HL-60/S4 (cell line): ENCODE results near the gene SIX4.

Source experiments
- in situ Hi-C: fragments of 300-500 bp; cut with MboI; formaldehyde crosslinking; loops from 2 replicates; pipeline ENCODE4 v1.14.3; 2022; ENCODE audit warnings: low sequenced_read_pairs

SIX4 gene

DNA sequence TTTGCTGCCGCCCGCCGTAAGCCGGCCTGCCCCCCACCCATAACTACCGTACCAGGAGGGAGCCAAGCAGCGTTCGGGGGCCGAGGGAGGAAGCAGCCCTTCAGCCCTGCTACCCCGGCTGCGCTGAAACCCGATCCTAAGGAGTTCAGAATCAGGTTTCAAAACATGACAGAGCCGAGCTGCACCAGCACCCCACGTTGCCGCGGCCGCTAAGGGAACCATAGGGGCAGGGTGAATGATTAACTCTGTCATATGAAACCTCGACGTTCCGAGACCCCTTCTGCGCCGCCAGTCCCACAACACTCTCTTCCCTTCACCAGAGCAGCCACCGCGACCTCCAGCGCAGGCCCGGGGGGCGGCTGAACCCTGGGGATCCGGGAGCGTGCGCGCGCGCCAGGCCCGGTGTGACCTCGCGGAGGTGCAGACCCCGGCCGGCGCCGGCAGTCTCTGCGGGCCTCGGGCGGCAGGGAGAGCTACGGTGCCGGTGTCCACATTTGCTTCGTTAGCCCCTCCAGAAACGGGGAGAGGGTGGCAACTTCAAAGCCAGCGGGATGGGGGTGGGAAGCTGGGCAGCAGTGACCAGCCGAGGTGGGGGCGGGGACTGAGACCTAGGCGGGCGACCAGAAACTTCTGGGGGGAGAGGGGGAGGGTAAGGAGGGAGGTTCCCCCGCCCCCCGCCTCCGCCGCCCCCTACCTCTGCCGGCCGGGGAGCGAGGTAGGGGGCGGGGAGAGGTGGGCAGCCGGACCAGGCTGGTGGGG lies 1.6 kb downstream of the SIX4 start:
- in situ Hi-C loops, result no loop called here

DNA sequence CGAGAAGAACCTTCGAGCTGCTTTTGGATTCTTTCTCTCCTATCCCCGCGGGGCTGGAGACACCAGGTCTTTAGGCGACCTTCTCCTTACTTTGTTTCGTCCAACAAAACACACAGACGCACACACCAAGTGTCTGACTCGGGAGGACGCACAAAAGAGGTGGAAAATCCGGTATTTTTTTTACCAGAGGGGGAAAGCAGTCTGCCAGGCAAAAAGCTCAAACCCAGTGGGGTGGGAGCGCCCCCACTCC lies 2.1 kb downstream of the SIX4 start:
- in situ Hi-C loops, result no loop called here

DNA sequence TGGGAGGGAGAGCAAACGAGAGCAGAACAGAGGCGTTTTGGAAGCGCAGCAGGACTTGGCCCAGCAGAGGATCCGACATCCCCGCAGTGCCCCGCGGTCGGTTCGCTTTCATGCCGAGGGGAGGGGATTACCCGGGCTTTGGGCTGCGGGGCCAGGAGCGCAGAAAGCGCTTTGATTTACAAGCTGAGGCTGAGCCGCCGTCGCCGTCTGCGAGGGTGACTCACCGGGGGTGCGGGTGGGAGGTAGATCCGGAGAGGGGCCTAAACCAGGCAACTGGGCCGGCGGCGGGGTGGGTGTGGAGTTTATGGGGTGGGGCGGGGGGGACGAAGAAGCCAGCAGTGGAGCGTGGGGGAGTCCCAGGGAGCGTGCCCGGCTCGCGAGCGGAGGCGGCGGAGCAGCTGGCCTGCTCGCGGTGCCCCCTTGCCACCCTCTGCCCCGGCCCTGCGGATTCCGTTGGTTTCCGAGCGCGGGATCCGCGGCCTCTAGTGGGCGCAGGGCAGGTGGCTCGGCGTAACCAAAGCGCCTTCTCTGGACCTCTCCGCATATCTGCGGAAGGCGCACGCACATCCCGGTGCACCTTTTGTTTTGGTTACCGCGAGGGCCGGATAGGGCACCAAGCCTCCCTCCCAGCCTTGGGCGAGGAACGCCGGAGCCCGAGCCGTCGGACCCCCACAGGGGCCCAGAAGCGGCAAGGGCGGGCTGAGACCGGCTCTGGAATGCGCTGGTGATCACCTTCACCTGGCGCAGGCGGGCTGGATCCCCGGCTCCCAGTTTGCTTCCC lies 2.6 kb downstream of the SIX4 start:
- in situ Hi-C loops, result no loop called here

DNA sequence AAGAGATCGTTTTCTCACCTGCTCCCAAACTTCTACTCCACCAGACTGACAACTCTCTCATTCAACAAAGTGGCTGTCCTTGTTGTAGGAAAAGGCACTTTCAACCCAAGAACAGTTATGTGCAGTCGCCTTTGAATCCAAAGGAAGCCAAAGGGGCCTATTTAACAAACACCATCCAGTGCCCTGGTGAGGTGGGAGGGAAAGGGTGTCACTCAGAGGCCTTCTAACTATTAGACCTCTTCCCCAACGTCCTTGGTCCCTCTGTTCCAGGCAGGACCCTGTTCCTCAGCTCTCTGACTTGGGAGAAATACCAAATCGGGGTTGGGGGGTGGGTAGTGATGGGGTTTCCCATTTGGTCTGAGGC lies 3.2 kb downstream of the SIX4 start:
- in situ Hi-C loops, result no loop called here

DNA sequence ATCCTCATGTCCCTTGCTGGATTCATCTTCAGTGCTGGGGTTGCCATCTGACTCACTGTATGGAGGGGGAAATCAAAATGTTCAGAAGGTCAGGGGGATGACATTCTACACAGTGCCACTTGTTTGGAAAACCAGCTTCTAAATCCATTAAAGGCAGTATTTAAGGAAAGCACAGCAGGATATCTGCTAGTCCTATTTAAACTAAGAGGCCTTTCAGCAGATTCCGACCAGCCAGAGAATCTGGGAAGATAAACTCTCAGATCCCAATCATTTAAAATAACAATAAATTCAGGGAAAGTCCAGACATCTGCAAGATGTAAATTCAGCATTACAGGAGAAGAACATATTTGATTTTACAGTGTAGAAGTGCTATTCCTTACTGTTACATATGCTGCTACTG lies 3.8 kb downstream of the SIX4 start:
- in situ Hi-C loops, result no loop called here

DNA sequence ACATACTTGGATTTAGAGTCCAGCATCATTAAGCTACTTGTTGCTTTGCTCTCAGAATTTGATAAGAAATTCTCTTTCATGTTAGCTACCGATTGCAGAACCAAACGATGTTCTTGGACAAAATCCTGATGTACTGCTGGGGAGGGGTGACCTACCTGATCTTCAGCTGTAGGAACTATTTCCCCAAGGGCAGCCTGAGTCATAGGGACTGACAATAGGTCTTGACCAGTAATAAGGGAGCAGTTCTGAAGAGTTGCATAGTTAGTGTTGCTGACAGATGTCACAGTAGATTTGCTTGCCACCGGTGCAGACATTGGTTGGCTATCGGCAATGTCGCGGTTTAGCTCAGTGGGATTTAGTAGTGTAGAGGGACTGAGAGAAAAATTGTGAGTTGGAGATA lies 10.6 kb downstream of the SIX4 start:
- in situ Hi-C loops, result no loop called here

DNA sequence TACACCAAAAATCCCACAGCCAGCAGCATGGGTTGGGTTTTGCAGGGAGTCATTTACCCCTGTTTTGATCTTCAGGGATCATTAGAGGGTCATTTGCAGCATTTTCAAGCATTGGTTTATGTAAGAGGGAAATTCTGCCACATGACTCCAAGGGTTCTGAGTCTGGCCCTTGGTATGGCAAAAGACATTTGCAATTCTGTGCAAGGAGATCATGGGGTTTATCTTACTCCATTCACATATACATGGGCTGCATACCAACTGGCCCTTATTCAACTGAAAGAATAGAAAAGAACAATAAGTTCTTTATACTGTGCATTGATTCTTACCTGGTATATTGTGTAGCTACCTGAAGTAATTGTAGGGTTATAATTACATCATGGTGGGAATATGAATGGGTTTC lies 13.7 kb downstream of the SIX4 start:
- in situ Hi-C loops, result no loop called here

DNA sequence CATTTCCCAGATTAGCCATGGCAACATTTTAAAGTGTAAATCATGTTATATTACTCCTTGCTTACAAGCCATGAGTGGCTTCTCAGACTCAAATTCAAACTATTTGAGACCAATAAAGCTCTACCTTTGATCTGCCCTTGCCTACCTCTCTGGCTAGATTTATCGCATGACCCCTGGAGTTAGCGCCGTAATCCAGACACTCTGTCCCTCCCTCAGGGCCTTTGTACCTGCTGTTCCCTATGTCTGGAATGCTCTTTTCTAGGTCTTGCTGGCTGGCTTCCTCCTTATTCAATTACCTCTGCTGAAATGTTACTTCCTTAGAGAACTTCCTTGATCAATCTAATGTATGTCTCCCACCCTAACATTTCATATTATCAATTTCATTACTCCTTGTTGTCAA lies 16.3 kb downstream of the SIX4 start:
- in situ Hi-C loops, result no loop called here

DNA sequence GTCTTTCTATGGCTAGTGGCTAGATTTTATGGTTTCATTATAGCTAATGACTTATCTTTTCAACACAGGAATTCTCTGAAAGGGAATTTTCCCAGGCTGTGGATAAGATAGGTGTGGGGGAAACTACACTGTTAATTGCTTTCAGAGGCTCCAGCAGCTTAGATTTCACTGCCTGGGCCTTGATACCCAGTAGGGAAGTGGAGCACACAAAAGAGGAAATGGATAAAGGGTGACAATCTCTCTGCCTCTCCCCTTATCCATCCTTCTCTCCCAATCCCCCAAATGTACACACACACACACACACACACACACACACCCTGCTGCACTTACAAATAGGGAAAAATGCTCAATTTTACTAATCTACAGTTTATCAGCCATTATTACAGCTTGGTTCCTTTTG lies 19.1 kb downstream of the SIX4 start:
- in situ Hi-C loops, result no loop called here

DNA sequence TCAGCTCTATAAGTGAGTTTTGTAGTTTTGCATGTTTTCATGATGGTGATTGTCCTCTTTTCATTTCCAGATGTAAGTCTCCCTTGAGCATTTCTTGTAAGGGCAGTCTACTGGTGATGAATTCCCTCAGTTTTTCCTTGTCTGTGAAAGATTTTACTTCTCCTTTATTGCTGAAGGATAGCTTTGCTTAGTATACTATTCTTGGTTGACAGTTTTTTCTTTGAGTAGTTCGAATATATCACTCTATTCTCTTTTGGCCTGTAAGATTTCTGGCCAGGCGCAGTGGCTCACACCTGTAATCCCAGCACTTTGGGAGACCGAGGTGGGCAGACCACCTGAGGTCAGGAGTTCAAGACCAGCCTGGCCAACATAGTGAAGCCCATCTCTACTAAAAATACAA lies 23.6 kb downstream of the SIX4 start:
- in situ Hi-C loops, result no loop called here

DNA sequence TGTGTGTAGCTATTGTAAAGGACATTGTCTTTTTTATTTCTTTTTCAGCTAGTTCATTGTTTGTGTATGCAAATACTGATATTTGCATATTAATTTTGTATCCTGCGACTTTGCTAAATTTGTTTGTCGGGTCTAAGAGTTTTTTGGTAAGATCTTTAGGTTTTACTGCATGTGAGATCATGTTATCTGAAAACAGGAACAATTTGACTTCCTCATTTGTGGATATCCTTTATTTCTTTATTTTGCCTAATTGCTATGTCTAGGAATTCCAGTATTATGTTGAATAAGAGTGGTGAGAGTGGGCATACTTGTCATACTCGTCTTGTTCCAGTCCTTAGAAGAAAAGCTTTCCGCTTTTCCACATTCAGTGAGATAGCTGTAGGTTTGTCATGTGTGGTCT lies 28.8 kb downstream of the SIX4 start:
- in situ Hi-C loops, result no loop called here

DNA sequence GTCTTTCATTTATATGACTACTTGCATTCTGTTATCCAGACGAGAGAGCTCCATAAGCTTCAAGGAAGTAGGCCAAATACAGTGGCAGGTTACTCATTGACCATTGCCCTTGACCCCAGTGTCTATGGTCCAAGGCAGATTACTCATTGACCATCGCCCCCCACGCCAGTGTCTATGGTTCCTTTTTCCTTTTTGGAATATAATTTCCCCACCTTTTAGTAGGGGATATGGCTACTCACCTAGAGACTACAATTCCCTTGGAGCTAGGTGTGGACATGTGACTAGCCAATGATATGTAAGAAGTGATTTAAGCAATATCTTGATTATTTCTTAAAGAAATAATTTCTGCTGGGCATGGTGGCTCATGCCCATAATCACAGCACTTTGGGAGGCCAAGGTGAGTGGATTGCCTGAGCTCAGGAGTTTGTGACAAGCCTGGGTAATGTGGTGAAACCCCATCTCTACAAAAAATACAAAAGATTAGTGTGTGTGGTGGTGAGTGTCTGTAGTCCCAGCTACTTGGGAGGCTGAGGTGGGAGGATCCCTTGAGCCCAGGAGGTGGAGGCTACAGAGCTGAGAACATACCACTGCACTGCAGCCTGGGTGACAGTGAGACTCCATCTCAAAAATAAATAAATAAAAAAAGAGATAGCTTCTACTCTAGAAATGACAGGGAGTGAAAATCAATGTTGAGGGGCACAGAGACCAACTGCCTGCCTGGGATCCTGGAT lies 32.6 kb downstream of the SIX4 start:
- in situ Hi-C loops, result no loop called here

DNA sequence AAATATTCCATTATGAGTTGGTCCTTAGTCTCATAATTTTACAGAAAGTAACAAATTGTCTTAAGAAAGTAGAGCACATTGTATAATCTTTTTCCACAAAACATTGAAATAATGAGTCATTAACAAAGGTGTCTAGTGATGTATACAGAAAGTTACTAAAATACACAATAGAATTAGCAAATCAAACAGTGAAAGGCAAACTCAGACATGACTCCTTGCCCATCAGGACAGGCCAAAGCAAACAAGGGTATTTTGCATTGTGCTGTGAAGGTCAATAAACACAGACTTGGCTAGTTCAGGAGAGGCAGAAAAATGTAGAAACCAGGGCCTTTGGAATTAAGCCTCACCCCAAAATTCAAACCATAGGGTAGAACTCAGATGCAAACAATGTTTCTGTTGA lies 37.3 kb downstream of the SIX4 start:
- in situ Hi-C loops, result no loop called here

DNA sequence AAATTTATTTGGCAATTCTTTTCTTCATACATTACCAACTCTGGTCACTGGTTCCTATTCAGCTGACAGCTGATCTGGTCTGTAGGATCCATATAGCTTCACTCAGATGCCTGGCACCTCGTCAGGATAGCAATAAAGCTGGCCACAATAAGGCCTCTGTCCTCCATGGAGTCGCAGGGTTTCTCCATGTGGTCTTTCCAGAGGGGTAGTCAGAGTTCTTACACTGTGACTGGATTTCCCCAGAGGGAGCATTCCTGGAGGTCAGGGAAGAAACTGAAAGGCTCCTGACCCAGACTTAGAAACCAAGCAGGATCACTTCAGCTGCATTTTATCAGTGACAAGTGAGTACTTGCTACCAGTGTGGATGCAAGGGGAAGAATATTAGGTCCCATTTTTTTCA lies 39.9 kb downstream of the SIX4 start:
- in situ Hi-C loops, result no loop called here

DNA sequence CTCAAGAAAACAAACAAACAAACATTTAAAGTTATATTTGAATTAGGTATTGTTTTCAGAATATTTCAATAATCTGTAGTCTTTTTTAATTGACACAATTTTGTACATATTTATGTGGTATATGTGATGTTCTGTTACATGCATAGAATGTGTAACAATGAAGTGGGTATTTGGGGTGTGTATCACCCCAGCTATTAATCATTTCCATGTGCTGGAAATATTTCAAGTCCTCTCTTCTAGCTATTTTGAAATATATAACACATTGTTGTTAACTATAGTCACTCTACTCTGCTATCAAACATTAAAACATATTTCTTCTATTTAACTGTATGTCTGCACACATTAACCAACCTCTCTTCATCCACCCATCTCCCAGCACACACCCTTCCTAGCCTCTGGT lies 42.9 kb downstream of the SIX4 start:
- in situ Hi-C loops, result no loop called here

DNA sequence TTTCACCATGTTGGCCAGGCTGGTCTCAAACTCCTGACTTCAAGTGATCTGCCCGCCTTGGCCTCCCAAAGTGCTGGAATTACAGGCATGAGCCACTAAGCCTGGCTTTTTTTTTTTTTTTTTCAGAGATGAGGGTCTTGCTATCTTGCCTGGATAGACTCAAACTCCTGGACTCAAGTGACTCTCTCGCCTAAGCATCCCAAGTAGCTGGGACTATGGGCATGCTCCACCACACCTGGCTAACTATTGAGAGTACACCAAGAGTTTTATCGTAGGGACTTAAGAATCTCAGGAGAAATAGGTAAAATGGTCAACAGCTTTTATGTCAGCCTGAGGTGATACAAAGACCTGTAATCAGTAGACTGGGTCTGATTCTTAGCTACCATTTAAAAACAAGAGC lies 43.6 kb downstream of the SIX4 start:
- in situ Hi-C loops, result no loop called here

DNA sequence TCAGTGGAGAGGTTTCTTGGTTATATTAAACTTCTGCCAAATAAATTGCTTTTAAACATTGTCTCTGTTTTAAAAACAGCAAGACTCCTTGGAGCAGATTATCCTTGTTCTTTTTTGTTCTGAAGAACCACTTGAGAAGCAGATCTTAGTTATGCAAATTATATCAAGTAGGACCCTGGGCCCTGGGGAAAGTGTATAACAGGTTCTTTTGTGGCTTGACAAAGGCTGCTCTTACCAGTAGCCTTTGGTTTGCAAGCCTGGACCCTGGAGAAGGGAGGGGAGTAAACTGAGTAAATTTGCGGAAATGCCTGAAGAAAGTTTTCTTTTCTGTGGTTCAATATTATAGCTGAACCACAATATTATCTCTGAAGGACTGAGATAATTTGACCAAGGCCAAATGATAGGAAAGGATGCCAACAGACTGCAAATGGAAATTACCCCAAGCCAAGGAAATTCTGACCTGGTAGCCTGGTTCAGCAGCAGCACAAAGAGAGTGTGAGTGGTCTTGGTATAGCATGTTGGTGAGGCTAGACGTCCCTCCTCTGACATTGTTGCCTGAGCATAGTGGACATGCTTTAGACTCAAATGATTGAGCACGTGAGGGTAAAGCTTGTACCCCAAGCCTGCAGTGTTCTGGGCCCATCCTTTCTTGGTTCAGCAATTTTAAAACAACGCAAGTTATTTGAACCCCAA lies 44.4 kb downstream of the SIX4 start:
- in situ Hi-C loops, result no loop called here

DNA sequence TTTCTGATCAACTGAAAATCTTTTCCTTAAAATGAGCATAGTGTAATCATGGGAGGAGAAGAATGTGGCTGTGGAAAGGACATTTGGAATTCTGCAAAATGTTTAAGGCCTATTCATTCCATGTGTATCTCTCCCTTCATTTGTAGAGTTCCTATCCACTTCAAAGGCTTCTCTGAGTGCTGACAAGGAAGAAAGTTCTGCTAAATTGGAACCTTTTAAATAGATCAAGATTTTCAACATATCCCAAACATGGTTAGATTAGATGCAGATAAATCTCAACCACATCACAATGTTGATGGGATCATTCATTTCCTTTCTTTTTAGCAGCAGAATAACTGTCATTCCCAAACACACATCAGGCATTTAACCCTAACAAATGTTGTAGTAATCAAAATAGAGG lies 46.5 kb downstream of the SIX4 start:
- in situ Hi-C loops, result no loop called here

DNA sequence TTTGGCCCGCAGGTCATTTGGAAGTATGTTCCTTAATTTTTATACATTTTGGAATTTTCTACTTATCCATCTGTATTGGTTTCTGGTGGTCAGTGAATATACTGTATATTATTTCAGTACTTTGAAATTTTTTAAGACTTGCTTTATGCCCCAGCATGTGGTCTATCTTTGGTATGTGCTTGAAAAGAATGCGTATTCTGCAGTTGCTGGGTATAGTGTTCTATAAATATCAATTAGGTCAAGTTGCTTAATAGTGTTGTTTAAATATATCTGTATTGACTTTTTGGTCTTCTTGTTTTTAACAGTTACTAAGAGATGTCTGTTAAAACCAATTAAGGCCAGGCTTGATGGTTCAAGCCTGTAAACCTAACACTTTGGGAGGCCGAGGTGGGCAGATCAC lies 53.2 kb downstream of the SIX4 start:
- in situ Hi-C loops, result no loop called here

DNA sequence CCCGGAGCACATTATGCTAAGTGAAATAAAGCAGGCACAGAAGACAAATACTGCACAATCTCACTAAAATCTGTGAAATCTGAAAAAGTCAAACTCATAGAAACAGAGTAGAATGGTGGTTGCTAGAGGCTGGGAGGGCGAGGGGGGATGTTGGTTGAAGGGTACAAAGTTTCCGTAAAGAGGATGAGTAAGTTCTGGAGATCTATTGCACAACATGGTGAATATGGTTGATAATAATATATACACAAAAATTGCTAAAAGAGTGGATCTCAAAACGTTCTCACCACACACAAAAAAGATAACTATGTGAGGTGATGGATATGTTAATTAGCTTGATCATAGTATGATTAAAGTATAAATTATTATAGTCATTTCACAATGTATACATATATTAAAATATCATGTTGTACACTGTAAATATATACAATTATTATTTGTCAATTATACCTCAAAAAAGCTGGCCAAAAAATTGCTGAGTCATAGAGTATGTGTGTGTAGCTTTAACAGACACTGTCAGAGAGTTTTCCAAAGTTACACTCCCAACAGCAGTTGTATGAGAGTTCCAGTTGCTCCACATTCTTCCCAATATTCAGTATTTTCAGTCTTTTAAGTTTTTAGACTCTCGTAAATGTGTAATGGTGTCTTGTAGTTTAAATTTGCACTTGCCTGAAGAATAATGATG lies 55.6 kb downstream of the SIX4 start:
- in situ Hi-C loops, result no loop called here

DNA sequence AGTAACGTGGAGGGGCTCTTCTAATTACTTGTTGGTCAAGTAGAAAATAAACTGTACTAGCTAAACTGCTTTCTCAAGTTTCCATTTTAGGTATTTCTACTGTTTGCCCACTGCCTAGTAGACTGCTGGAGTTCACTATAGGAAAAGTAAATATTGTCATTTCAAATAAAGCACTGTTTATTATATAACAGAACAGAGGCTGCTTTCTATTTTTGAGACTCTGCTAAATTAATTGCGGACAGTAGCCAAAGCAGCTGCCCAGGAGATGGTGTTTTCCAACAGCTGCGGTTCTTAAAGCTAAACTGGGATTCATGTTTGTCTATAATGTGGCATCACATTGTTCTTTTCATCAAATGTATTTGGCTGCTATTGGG lies 59.0 kb downstream of the SIX4 start:
- in situ Hi-C loops, result no loop called here
